Measurements from ENCODE around the gene SMAD6.

SMAD6 gene

GRCh38 chr15:66704019-66704802, 2.2 kb downstream of the SMAD6 start:
- no peak for TF ChIP-seq GATA3 (IDR thresholded peaks at IDR 0.05; ENCODE audit: low read depth, low read length)
- TF ChIP-seq GATA2 (IDR thresholded peaks at IDR 0.05; ENCODE audit: low read depth, low read length): no peak

GRCh38 chr15:66704803-66705153, 2.7 kb downstream of the SMAD6 start:
- no peak for TF ChIP-seq GATA3 (IDR thresholded peaks at IDR 0.05; ENCODE audit: low read depth, low read length)
- no peak for TF ChIP-seq GATA2 (IDR thresholded peaks at IDR 0.05; ENCODE audit: low read depth, low read length)

- TF ChIP-seq GATA2 (IDR thresholded peaks at IDR 0.05; ENCODE audit: low read depth, low read length) (no peak), GATA3 (IDR thresholded peaks at IDR 0.05; ENCODE audit: low read depth, low read length) (no peak)
These were observed 3.5 kb downstream of the SMAD6 start for GRCh38 chr15:66705277-66706146.

GRCh38 chr15:66706225-66706732, 4.2 kb downstream of the SMAD6 start:
- TF ChIP-seq GATA3 (IDR thresholded peaks at IDR 0.05; ENCODE audit: low read depth, low read length): no peak
- TF ChIP-seq GATA2 (IDR thresholded peaks at IDR 0.05; ENCODE audit: low read depth, low read length): peak; percentile 56

GRCh38 chr15:66706840-66707239, 4.8 kb downstream of the SMAD6 start:
- TF ChIP-seq GATA3 (IDR thresholded peaks at IDR 0.05; ENCODE audit: low read depth, low read length): no peak
- TF ChIP-seq GATA2 (IDR thresholded peaks at IDR 0.05; ENCODE audit: low read depth, low read length): no peak

- TF ChIP-seq GATA3 (IDR thresholded peaks at IDR 0.05; ENCODE audit: low read depth, low read length) (no peak), GATA2 (IDR thresholded peaks at IDR 0.05; ENCODE audit: low read depth, low read length) (peak; percentile 45; the same call in 1 of the 2 replicates)
These were observed 5.5 kb downstream of the SMAD6 start for GRCh38 chr15:66707310-66708082.

- TF ChIP-seq GATA3 (IDR thresholded peaks at IDR 0.05; ENCODE audit: low read depth, low read length) (no peak), GATA2 (IDR thresholded peaks at IDR 0.05; ENCODE audit: low read depth, low read length) (no peak)
These were observed 6.4 kb downstream of the SMAD6 start for GRCh38 chr15:66708389-66708788.

- TF ChIP-seq GATA3 (IDR thresholded peaks at IDR 0.05; ENCODE audit: low read depth, low read length) (no peak), GATA2 (IDR thresholded peaks at IDR 0.05; ENCODE audit: low read depth, low read length) (no peak)
These were observed 7.8 kb downstream of the SMAD6 start for GRCh38 chr15:66709884-66710283.

- no peak for TF ChIP-seq GATA2 (IDR thresholded peaks at IDR 0.05; ENCODE audit: low read depth, low read length)
- TF ChIP-seq GATA3 (IDR thresholded peaks at IDR 0.05; ENCODE audit: low read depth, low read length): no peak
These were observed 9.2 kb downstream of the SMAD6 start for GRCh38 chr15:66711260-66711659.

- TF ChIP-seq GATA2 (IDR thresholded peaks at IDR 0.05; ENCODE audit: low read depth, low read length): no peak
- no peak for TF ChIP-seq GATA3 (IDR thresholded peaks at IDR 0.05; ENCODE audit: low read depth, low read length)
These were observed 9.8 kb downstream of the SMAD6 start for GRCh38 chr15:66711862-66712261.

GRCh38 chr15:66713843-66714508, 11.9 kb downstream of the SMAD6 start:
- TF ChIP-seq GATA2 (IDR thresholded peaks at IDR 0.05; ENCODE audit: low read depth, low read length) (no peak), GATA3 (IDR thresholded peaks at IDR 0.05; ENCODE audit: low read depth, low read length) (no peak)

- TF ChIP-seq GATA2 (IDR thresholded peaks at IDR 0.05; ENCODE audit: low read depth, low read length) (no peak), GATA3 (IDR thresholded peaks at IDR 0.05; ENCODE audit: low read depth, low read length) (no peak)
These were observed 12.5 kb downstream of the SMAD6 start for GRCh38 chr15:66714543-66714981.

- TF ChIP-seq GATA3 (IDR thresholded peaks at IDR 0.05; ENCODE audit: low read depth, low read length) (no peak), GATA2 (IDR thresholded peaks at IDR 0.05; ENCODE audit: low read depth, low read length) (no peak)
These were observed 13.2 kb downstream of the SMAD6 start for GRCh38 chr15:66715181-66715624.
